Measurements from ENCODE around the gene KLK1.

DNA sequence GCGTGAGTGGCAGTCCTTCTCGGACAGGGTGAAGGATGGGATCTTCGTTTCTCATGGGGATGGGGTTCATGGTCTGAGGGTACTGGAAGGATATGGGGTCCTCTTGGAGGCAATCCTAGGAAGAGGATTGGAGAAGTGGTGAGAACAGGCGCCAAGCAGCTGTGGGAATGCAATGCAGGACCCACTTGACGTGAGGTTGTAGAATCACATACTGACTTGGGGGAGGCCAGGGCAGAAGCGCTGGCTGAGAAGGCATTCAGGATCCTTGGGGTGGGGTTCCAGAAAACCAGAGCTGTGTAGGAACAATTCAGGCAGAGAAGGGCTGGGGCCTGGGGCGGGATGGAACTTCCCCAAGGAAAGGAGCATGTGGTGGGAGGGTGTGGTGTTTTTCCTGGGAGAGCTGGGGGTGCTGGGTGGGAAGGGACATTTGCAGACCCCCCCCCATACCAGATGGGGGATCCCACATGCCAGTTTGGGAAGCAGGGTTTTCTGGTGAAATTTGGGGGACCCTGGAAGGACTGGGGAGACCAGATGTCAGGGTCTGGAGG, 852 bp downstream of the KLK1 start:
- no peak for TF ChIP-seq POLR2A (IDR thresholded peaks at IDR 0.05)
- TF ChIP-seq, protein P1, sequence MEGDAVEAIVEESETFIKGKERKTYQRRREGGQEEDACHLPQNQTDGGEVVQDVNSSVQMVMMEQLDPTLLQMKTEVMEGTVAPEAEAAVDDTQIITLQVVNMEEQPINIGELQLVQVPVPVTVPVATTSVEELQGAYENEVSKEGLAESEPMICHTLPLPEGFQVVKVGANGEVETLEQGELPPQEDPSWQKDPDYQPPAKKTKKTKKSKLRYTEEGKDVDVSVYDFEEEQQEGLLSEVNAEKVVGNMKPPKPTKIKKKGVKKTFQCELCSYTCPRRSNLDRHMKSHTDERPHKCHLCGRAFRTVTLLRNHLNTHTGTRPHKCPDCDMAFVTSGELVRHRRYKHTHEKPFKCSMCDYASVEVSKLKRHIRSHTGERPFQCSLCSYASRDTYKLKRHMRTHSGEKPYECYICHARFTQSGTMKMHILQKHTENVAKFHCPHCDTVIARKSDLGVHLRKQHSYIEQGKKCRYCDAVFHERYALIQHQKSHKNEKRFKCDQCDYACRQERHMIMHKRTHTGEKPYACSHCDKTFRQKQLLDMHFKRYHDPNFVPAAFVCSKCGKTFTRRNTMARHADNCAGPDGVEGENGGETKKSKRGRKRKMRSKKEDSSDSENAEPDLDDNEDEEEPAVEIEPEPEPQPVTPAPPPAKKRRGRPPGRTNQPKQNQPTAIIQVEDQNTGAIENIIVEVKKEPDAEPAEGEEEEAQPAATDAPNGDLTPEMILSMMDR (IDR thresholded peaks at IDR 0.05): no peak
